GM12874 (cell line): Measurements from ENCODE around the gene PRKD3.

Source experiments
- TF ChIP-seq, protein P1 (sequence below): IDR thresholded peaks from 2 replicates; pipeline ENCODE4 v1.5.1; 2011; ENCODE audit warnings: low read depth, mild to moderate bottlenecking, control low read depth, low read length, moderate library complexity; ENCODE audit not compliant: insufficient read depth

Gene PRKD3

DNA sequence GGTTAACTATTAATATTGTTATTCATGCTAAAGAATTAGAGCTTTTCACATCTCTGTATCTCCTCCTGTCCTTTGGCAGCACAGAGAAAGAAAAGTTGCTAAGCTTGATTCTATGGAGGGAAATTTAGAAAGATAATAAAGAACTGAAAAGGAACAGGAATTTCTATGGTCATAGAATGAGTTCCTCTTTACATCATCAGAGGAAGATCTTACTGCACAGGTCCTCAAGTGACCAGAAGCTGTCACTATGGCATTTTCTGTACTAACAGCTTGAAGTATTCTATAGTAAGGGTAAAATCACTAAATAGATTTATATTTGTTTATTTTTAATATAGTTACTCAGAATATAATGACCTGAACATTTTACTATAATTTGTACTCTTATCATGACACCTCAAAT, 6.0 kb upstream of the PRKD3 start:
- TF ChIP-seq, protein P1, sequence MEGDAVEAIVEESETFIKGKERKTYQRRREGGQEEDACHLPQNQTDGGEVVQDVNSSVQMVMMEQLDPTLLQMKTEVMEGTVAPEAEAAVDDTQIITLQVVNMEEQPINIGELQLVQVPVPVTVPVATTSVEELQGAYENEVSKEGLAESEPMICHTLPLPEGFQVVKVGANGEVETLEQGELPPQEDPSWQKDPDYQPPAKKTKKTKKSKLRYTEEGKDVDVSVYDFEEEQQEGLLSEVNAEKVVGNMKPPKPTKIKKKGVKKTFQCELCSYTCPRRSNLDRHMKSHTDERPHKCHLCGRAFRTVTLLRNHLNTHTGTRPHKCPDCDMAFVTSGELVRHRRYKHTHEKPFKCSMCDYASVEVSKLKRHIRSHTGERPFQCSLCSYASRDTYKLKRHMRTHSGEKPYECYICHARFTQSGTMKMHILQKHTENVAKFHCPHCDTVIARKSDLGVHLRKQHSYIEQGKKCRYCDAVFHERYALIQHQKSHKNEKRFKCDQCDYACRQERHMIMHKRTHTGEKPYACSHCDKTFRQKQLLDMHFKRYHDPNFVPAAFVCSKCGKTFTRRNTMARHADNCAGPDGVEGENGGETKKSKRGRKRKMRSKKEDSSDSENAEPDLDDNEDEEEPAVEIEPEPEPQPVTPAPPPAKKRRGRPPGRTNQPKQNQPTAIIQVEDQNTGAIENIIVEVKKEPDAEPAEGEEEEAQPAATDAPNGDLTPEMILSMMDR: no peak

DNA sequence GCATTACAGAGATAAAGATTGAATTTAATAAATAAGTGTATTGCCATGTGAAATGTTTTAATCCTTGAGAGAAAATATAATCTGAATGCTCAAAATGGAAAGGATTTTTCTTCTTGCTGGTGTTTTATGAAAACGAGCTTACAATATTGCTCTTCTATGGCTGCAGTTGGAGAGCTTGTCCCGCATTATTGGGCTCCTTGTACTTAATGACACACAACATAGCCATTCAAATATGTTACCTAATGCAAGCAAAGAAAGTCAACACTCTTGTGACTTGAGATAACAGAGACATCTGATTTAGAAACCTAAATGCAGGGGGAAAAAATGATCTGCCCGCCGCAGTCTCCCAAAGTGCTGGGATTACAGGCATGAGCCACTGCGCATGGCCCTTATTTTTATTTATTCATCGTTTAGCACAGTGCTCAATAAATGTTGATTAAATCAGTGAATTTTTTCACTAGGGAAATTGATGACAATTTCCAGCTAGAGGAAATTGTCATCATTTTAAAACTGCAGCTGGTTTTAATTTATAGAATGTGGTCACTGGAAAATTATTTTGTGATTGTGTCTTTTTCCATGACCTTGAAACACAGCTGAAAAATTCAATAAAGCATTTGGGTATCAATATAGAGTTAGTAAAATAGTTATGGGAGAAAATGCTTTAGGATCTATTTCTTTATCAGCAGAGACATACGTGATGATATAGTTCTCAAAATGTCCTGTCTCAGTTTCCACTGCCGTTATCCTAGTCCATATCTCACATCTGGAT, 2.4 kb upstream of the PRKD3 start:
- TF ChIP-seq, protein P1: no peak

DNA sequence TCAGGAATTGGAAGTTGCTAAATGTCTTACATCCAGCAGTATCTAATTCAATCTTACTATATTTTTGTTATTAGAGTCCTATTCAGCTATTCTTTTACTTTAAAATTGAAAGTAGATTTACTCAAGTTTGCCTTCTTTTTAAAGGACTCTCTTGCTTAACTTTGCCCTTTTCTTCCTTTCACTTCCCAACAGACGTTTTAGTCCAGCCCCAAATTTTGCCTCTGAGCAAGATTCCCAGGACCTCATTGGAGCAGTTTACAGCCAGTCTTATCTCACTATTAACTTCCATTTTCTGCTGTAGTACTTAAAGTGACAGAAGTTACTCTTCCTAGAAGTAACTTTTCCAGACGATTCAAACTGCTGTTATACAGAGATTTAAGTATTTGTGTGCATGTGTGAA, 1.7 kb upstream of the PRKD3 start:
- TF ChIP-seq, protein P1: no peak

DNA sequence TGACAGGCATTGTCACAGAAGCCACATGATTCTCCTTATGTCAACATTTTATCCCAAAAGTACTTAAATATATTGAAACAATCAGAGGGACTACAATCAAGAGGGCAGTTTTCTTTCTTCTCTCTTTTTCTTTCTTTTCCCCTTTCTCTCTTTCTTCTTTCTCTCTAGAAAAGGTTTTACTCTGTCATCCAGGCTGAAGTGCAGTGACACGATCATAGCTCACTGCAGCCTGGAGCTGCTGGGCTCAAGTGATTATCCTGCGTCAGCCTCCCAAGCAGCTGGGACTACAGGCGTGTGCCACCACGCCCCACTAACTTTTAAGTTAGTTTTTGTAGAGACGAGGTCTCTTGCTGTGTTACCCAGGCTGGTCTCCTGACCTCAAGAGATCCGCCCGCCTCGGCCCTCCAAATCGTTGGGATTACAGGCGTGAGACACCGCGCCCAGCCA, 1.0 kb upstream of the PRKD3 start:
- TF ChIP-seq, protein P1: no peak

DNA sequence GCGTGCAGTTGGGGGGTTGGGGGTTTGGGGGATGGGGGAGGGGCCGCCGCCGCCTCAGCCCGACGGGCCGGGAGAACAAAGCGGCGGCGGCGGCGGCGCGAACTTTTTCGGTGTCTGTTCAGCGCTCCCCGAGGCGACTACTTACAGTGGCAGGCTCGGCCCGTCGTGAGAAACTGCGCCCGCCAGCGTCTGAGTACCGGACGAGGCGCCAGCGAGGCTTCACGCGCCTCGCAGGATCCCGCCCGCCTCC, 172 bp downstream of the PRKD3 start:
- TF ChIP-seq, protein P1: 0 out of 2 replicates have a peak, but pooled peaks have one; percentile 11

DNA sequence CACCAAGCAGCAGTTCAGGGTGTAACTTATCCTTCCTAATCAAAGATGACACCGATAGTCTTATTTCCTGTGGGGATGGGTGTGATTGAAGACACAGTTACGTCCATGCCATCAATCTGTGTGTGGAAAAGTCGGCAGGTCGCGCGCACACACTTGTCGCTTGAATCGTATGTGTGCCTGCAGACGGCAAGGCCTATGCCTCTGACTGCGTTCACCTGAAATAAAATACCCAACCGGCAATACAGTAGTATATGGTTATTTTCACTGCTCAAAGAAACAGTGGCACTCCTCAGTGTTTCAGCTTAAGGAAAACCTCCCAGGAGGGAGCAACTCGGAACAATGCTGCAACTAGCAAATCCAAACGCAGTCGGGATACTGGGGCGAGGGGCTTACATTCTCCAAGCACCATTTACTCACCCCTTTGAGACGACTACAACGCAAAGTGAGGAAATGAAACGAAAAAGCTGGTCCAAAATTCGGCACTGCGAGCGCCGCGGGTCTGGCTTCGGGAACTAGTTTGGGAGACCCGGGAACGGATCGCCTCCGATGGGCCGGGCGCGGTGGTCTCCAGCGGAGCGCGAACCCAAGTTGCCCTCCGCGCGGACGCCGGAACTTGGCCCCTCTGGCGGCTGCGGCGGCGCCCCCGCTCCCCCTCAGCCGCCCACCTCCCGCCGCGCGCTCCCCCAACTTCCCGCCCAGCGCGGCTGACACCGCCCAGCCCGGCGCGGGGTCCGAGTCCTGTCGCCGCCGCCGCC, 675 bp downstream of the PRKD3 start:
- TF ChIP-seq, protein P1: no peak

DNA sequence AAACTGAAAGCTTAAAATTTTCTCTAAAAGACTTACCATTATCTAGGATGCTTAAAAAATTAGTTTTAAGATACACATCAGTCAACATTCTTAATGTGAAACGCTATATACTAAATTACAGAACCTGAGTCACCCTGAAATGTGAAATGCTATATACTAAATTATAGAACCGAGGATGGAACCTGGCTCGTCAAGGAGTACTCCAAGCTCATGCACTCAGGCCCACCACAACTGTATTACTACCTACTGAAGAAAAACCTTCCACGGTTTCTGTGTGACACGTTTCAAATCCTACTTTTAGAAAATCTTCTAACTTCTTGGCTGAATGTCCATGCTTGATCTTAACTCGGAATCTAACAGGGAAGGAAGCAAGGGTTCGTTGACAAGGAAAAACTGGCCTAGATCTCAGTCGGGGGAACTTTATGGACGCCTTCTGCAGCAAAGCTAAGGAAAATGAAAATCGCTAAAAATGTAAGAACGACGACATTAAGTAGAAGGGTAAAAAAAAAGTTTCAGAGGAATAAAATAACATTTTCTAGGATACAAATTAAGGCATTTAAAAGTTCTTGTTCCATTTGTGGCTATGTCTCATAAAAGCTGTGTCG, 1.4 kb downstream of the PRKD3 start:
- TF ChIP-seq, protein P1: no peak
